HepG2 (cell line): Measurements from ENCODE around the gene MCM3AP. TPM values are rescaled to one million over a fixed set of nuclear protein-coding genes. Genes with fewer than 3 reads are reported as not detected.
A peak's percentile ranks its signal among the peaks of the same experiment; 100 is the strongest.

ENCODE experiments used
- BORCS8-MEF2B ChIP-seq: sonication (generic); formaldehyde crosslinking; IDR thresholded peaks from 2 replicates; pipeline ENCODE4 v1.8.0; 2022; ENCODE audit warnings: mild to moderate bottlenecking, missing genetic modification reagents
- CBFB ChIP-seq: sonication (generic); formaldehyde crosslinking; IDR thresholded peaks from 2 replicates; pipeline ENCODE4 v1.4.0; 2020; ENCODE audit warnings: missing genetic modification reagents
- ERF ChIP-seq: IDR thresholded peaks from 2 replicates; pipeline ENCODE4 v1.6.1; 2018; ENCODE audit warnings: missing biosample characterization, missing genetic modification reagents
- FOXK1 ChIP-seq: sonication (generic); formaldehyde crosslinking; IDR thresholded peaks from 2 replicates; pipeline ENCODE4 v1.4.0; 2020; ENCODE audit warnings: low read depth, missing genetic modification reagents, borderline replicate concordance
- GPBP1L1 ChIP-seq: sonication (generic); formaldehyde crosslinking; IDR thresholded peaks from 2 replicates; pipeline ENCODE4 v1.5.0; 2020; ENCODE audit warnings: mild to moderate bottlenecking, missing genetic modification reagents
- NRL ChIP-seq: sonication (generic); formaldehyde crosslinking; IDR thresholded peaks from 2 replicates; pipeline ENCODE4 v1.5.0; 2020; ENCODE audit warnings: missing genetic modification reagents, mild to moderate bottlenecking, moderate library complexity, borderline replicate concordance
- PAF1 ChIP-seq: IDR thresholded peaks from 2 replicates; pipeline ENCODE4 v1.6.1; 2016; ENCODE audit warnings: missing genetic modification reagents, missing compliant biosample characterization
- PAX8 ChIP-seq: sonication (generic); formaldehyde crosslinking; IDR thresholded peaks from 2 replicates; pipeline ENCODE4 v1.8.0; 2022; ENCODE audit warnings: mild to moderate bottlenecking, missing genetic modification reagents, borderline replicate concordance
- PLSCR1 ChIP-seq: sonication (generic); formaldehyde crosslinking; IDR thresholded peaks from 2 replicates; pipeline ENCODE4 v1.5.0; 2020; ENCODE audit warnings: missing genetic modification reagents, mild to moderate bottlenecking, borderline replicate concordance
- RCOR2 ChIP-seq: IDR thresholded peaks from 2 replicates; pipeline ENCODE4 v1.6.1; 2016; ENCODE audit warnings: missing biosample characterization, missing genetic modification reagents
- U2AF1 ChIP-seq: fragments of 200-400 bp; formaldehyde crosslinking; optimal IDR thresholded peaks from 2 replicates; pipeline ENCODE3; 2017; ENCODE audit warnings: mild to moderate bottlenecking, low read depth, low read length
- ZNF350 ChIP-seq: sonication (generic); formaldehyde crosslinking; IDR thresholded peaks from 2 replicates; pipeline ENCODE4 v1.4.0; 2020; ENCODE audit warnings: mild to moderate bottlenecking, low read depth, missing genetic modification reagents, borderline replicate concordance
- ZNF460 ChIP-seq: sonication (generic); formaldehyde crosslinking; IDR thresholded peaks from 2 replicates; pipeline ENCODE4 v1.5.1; 2020; ENCODE audit warnings: missing genetic modification reagents, mild to moderate bottlenecking, borderline replicate concordance
- ZNF878 ChIP-seq: sonication (generic); formaldehyde crosslinking; IDR thresholded peaks from 2 replicates; pipeline ENCODE4 v1.8.1; 2023; ENCODE audit warnings: mild to moderate bottlenecking, missing genetic modification reagents, moderate library complexity
- ZSCAN21 ChIP-seq: sonication (generic); formaldehyde crosslinking; IDR thresholded peaks from 2 replicates; pipeline ENCODE4 v1.8.0; 2022; ENCODE audit warnings: mild to moderate bottlenecking, missing genetic modification reagents, moderate library complexity, borderline replicate concordance
- polyA plus RNA-seq, 8 experiments: library from polyadenylated mRNA; depleted of rRNA in 3 of 8; stranded (reverse) in 7 of 8; unstranded in 1 of 8; fragments of >200 nt; fragmentation: Illumina TruSeq in 4 of 8; extraction: Trizol in 4 of 8; gene quantifications; 2 replicates each; pipeline versions ENCODE4 v1.2.1 to v1.2.3, GENCODE V29; 2011 to 2016; ENCODE audit warnings: low read depth in 4 of 8, missing spikeins in 1 of 8, mixed read lengths in 1 of 8; ENCODE audit not compliant: insufficient read depth in 1 of 8
- total RNA-seq, 5 experiments: library from RNA; depleted of rRNA; stranded (reverse); fragments of >200 nt; fragmentation: Illumina TruSeq; extraction: Trizol; gene quantifications; 2 replicates each; pipeline ENCODE4 v1.2.3, GENCODE V29; 2016; ENCODE audit warnings: low read depth in 1 of 5
- TF ChIP-seq, protein P1 (sequence below), 2 experiments: sonication (generic) in 1 of 2; formaldehyde crosslinking in 1 of 2; IDR thresholded peaks; 2 replicates each; pipeline versions ENCODE4 v1.4.0 to v1.6.1; 2018 to 2020; ENCODE audit warnings: missing genetic modification reagents in 2 of 2, borderline replicate concordance in 1 of 2, low read depth in 1 of 2, mild to moderate bottlenecking in 1 of 2, missing biosample characterization in 1 of 2
- TF ChIP-seq, protein P2 (sequence below): sonication (generic); formaldehyde crosslinking; IDR thresholded peaks from 2 replicates; pipeline ENCODE4 v1.5.1; 2020; ENCODE audit warnings: missing genetic modification reagents, mild to moderate bottlenecking, borderline replicate concordance
- TF ChIP-seq, protein P3 (sequence below): fragments of 450-650 bp; IDR thresholded peaks from 2 replicates; pipeline ENCODE4 v1.6.1; 2017; ENCODE audit warnings: mild to moderate bottlenecking

The MCM3AP gene
- total and polyA plus RNA-seq, 2 of the 13 experiments (the other 11 are each of a cell fraction or from before 2014, with no cell fraction given) = 27.0 to 54.7 TPM

DNA sequence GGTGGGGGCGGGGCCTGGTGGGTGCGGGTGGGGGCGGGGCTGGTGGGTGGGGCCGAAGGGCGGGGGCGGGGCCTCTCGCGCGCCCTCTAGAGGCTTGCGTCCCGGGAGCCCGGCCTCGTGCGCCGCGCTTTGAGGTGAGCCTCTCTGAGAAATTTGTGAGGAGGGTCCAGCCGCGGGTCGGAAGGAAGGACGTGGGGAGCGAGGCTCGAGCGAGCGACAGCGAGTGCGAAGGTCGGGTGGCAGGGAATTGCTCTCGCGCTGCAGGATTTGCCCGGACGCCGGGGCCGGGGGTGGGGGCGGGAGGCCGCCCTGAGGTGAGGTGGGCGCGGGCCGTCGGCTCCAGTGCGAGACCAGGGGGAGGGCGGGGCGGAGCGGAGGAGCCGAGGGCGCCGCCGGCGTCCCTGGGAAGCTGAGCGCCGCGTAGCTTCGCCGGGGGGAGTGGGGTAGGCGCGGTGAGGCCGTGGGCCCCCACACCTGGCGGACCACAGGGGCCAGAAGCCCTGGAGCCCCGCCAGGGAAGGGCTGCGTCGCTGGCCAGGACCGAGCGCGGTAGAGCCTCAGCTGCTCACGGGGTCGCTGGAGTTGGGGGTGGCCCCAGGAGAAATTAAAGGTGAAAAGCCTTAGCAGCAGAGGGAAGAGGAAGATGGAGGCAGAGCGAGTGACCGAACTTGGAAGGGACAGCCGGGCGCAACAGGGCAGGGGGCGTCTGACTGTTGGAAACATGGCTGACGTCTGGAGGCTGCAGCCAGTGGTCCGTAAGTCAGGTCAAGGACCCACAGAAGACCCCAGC is 56.1 kb downstream of the MCM3AP start (continued):
- TF ChIP-seq ZNF878 (CRISPR knock-in tag) = no peak
- no peak for TF ChIP-seq ZNF350
- TF ChIP-seq, protein P1, sequence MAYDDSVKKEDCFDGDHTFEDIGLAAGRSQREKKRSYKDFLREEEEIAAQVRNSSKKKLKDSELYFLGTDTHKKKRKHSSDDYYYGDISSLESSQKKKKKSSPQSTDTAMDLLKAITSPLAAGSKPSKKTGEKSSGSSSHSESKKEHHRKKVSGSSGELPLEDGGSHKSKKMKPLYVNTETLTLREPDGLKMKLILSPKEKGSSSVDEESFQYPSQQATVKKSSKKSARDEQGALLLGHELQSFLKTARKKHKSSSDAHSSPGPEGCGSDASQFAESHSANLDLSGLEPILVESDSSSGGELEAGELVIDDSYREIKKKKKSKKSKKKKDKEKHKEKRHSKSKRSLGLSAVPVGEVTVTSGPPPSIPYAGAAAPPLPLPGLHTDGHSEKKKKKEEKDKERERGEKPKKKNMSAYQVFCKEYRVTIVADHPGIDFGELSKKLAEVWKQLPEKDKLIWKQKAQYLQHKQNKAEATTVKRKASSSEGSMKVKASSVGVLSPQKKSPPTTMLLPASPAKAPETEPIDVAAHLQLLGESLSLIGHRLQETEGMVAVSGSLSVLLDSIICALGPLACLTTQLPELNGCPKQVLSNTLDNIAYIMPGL (CRISPR knock-in tag; IDR thresholded peaks at IDR 0.05; ENCODE audit: borderline replicate concordance in 1 of 2, low read depth in 1 of 2) = no peak; a peak in 2 of 4 replicates
- TF ChIP-seq GPBP1L1 (CRISPR knock-in tag) = no peak
- TF ChIP-seq, protein P2, sequence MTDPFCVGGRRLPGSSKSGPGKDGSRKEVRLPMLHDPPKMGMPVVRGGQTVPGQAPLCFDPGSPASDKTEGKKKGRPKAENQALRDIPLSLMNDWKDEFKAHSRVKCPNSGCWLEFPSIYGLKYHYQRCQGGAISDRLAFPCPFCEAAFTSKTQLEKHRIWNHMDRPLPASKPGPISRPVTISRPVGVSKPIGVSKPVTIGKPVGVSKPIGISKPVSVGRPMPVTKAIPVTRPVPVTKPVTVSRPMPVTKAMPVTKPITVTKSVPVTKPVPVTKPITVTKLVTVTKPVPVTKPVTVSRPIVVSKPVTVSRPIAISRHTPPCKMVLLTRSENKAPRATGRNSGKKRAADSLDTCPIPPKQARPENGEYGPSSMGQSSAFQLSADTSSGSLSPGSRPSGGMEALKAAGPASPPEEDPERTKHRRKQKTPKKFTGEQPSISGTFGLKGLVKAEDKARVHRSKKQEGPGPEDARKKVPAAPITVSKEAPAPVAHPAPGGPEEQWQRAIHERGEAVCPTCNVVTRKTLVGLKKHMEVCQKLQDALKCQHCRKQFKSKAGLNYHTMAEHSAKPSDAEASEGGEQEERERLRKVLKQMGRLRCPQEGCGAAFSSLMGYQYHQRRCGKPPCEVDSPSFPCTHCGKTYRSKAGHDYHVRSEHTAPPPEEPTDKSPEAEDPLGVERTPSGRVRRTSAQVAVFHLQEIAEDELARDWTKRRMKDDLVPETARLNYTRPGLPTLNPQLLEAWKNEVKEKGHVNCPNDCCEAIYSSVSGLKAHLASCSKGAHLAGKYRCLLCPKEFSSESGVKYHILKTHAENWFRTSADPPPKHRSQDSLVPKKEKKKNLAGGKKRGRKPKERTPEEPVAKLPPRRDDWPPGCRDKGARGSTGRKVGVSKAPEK (CRISPR knock-in tag) = no peak
- TF ChIP-seq CBFB (CRISPR knock-in tag) = no peak
- no peak for TF ChIP-seq PAF1 (CRISPR knock-in tag)
- TF ChIP-seq PLSCR1 (CRISPR knock-in tag) = no peak
- TF ChIP-seq NRL (CRISPR knock-in tag) = no peak
- TF ChIP-seq ERF (CRISPR knock-in tag) = no peak
- TF ChIP-seq, protein P3, sequence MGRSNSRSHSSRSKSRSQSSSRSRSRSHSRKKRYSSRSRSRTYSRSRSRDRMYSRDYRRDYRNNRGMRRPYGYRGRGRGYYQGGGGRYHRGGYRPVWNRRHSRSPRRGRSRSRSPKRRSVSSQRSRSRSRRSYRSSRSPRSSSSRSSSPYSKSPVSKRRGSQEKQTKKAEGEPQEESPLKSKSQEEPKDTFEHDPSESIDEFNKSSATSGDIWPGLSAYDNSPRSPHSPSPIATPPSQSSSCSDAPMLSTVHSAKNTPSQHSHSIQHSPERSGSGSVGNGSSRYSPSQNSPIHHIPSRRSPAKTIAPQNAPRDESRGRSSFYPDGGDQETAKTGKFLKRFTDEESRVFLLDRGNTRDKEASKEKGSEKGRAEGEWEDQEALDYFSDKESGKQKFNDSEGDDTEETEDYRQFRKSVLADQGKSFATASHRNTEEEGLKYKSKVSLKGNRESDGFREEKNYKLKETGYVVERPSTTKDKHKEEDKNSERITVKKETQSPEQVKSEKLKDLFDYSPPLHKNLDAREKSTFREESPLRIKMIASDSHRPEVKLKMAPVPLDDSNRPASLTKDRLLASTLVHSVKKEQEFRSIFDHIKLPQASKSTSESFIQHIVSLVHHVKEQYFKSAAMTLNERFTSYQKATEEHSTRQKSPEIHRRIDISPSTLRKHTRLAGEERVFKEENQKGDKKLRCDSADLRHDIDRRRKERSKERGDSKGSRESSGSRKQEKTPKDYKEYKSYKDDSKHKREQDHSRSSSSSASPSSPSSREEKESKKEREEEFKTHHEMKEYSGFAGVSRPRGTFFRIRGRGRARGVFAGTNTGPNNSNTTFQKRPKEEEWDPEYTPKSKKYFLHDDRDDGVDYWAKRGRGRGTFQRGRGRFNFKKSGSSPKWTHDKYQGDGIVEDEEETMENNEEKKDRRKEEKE = no peak
- no peak for TF ChIP-seq RCOR2 (CRISPR knock-in tag)
- no peak for TF ChIP-seq U2AF1
- TF ChIP-seq ZNF460 (CRISPR knock-in tag) = no peak
- no peak for TF ChIP-seq PAX8 (CRISPR knock-in tag)
- TF ChIP-seq ZSCAN21 (CRISPR knock-in tag) = no peak
- TF ChIP-seq BORCS8-MEF2B = peak; percentile 51
- TF ChIP-seq FOXK1 = no peak
